Measurements from ENCODE around the gene LSM4.

DNA sequence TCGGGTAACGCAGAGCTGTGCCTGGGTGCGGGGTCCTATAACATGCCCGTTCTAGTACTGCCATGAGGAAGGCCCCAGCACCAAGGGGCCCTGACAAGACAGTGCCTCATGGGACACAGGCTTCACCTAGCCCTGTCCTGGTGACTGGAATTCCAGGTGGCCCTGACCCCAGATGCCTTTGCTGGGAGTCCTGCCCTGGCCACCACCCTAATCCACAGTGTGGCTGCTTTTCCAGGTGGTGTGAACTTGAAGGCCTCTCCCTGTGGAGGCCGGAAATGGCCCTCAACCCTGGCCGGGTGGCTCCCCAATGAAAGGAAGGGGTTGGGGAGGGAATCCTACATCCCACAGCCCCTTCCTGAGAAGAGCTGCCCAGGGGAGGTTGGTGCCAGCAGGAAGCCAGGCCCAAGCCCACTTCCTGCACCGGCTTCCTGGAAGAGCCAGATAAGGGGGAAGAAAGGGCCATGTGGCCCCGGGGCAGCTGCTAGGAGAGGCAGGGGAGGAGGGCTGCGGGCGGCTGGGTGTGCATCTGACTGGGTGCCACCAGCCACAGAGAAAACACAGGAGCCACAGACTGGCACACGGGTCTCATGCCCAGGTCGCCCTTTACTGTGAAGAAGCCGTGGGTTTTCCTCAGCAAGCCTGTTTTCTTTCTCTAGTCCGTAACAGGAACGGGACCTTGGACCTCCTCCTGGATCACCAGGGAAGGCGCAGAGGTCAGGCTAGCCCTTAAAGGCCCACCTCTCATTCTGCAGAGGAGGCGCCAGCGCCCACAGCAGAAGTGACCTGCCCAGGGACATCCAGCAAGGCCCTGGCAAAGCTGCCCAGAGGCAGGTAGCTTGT, 4.7 kb downstream of the LSM4 start:
- TF ChIP-seq POLR2AphosphoS5 (IDR thresholded peaks at IDR 0.05; ENCODE audit: low read depth, low read length) (no peak), POLR2A (IDR thresholded peaks at IDR 0.05; ENCODE audit: low read depth, low read length) (no peak; the same call in 1 of the 2 replicates), TAF1 (IDR thresholded peaks at IDR 0.05; ENCODE audit: borderline replicate concordance, low read depth, low read length) (no peak)

Data from GM12892 (cell line).